ENCODE data around the gene SKA2.

GRCh38 chr17:59165933-59166342, 11.0 kb upstream of the SKA2 start:
- TF ChIP-seq, protein P1, sequence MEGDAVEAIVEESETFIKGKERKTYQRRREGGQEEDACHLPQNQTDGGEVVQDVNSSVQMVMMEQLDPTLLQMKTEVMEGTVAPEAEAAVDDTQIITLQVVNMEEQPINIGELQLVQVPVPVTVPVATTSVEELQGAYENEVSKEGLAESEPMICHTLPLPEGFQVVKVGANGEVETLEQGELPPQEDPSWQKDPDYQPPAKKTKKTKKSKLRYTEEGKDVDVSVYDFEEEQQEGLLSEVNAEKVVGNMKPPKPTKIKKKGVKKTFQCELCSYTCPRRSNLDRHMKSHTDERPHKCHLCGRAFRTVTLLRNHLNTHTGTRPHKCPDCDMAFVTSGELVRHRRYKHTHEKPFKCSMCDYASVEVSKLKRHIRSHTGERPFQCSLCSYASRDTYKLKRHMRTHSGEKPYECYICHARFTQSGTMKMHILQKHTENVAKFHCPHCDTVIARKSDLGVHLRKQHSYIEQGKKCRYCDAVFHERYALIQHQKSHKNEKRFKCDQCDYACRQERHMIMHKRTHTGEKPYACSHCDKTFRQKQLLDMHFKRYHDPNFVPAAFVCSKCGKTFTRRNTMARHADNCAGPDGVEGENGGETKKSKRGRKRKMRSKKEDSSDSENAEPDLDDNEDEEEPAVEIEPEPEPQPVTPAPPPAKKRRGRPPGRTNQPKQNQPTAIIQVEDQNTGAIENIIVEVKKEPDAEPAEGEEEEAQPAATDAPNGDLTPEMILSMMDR (IDR thresholded peaks at IDR 0.05; ENCODE audit: low read depth, low read length, missing input control) = peak; percentile 49
- TF ChIP-seq HNF4G (IDR thresholded peaks at IDR 0.05) (no peak), GABPA (IDR thresholded peaks at IDR 0.05 in 1 of 2, conservative IDR thresholded peaks at IDR 0.05 in 1 of 2) (no peak)

Data from liver (tissue), 3 donors.